Uterus (tissue), 4 donors: ENCODE results near the gene SLC9A5. TPM values are rescaled to one million over a fixed set of nuclear protein-coding genes. Genes with fewer than 3 reads are reported as not detected.

Source experiments
- DNase-seq, 2 donors: peaks; one replicate each; pipeline ENCODE4 v3.0.0-alpha.2; 2019 to 2020
- H3K27ac ChIP-seq, 2 donors: fragments of 200-600 bp; sonication (generic); 1 replicate in 1 of 2; 2 replicates in 1 of 2; pipeline ENCODE4 v1.5.1; 2016 to 2018
- H3K27me3 ChIP-seq, 2 donors: fragments of 200-600 bp; sonication (generic); one replicate each; pipeline ENCODE4 v1.5.1; 2018 to 2019; ENCODE audit warnings: control low read depth in 1 of 2
- H3K36me3 ChIP-seq, 2 donors: fragments of 200-600 bp; sonication (generic); one replicate each; pipeline ENCODE4 v1.5.1; 2019; ENCODE audit warnings: control low read depth in 1 of 2
- H3K4me1 ChIP-seq, 2 donors: fragments of 200-600 bp; sonication (generic); one replicate each; pipeline ENCODE4 v1.5.1; 2018 to 2019; ENCODE audit warnings: control low read depth in 1 of 2
- H3K4me3 ChIP-seq, 2 donors: fragments of 200-600 bp; sonication (generic); 1 replicate in 1 of 2; 2 replicates in 1 of 2; pipeline ENCODE4 v1.5.1; 2018 to 2019; ENCODE audit warnings: mild to moderate bottlenecking in 1 of 2
- H3K9me3 ChIP-seq, 2 donors: fragments of 200-600 bp; sonication (generic); one replicate each; pipeline ENCODE4 v1.5.1; 2019; ENCODE audit warnings: control low read depth in 1 of 2
- CTCF ChIP-seq, 4 experiments: fragments of 200-600 bp in 2 of 4; fragments of 450-650 bp in 2 of 4; sonication (generic) in 2 of 4; IDR thresholded peaks; one replicate each; pipeline ENCODE4 v1.5.1; 2016 to 2019; ENCODE audit warnings: antibody characterized with exemption in 4 of 4, mild to moderate bottlenecking in 2 of 4, moderate library complexity in 1 of 4
- POLR2A ChIP-seq, 2 donors: fragments of 450-650 bp; IDR thresholded peaks; one replicate each; pipeline ENCODE4 v1.6.1; 2016; ENCODE audit warnings: antibody characterized with exemption in 2 of 2, mild to moderate bottlenecking in 1 of 2, moderate library complexity in 1 of 2
- intact Hi-C: fragments of 100-400 bp; cut with DNase I; formaldehyde crosslinking; loops from one replicate; pipeline ENCODE4 v1.15.1; 2023; ENCODE audit warnings: low total_unique reads
- total RNA-seq, 4 donors: library from RNA; depleted of rRNA in 3 of 4; stranded (reverse); fragments of >200 nt in 3 of 4; gene quantifications; one replicate each; pipeline versions ENCODE4 v1.1.0 to v1.2.4, GENCODE V29; 2014 to 2023
- donor health status: DM: yes; HTN: yes; CAD: no.

Gene SLC9A5
- total RNA-seq, 4 donors from 2014 or later: 0.55 to 1.9 (median 1.3) TPM; not detected in 1

- no peak for TF ChIP-seq POLR2A (IDR thresholded peaks at IDR 0.05)
- TF ChIP-seq CTCF (IDR thresholded peaks at IDR 0.05): no peak
- no peaks in the 10 kb centered on the region for H3K27me3 ChIP-seq
- no peaks in the 10 kb centered on the region for H3K36me3 ChIP-seq
- intact Hi-C loops: no loop called here
- H3K4me1 ChIP-seq: peaks cover 0 to 5% of the 10 kb centered on the region in 2 donors
- DNase-seq: no peak
- no peak overlapping the region for H3K27ac ChIP-seq
- H3K4me3 ChIP-seq: no peak overlapping the region
- H3K9me3 ChIP-seq: no peaks in the 10 kb centered on the region
Observed at GRCh38 chr16:67281536-67282446, 33.0 kb downstream of the SLC9A5 start.

- H3K4me1 ChIP-seq: peaks cover 0 to 5% of the 10 kb centered on the region in 2 donors
- intact Hi-C loops: no loop called here
- H3K27ac ChIP-seq: no peak overlapping the region
- H3K9me3 ChIP-seq: no peaks in the 10 kb centered on the region
- no peaks in the 10 kb centered on the region for H3K27me3 ChIP-seq
- no peak overlapping the region for H3K4me3 ChIP-seq
- TF ChIP-seq CTCF (IDR thresholded peaks at IDR 0.05) (no peak), POLR2A (IDR thresholded peaks at IDR 0.05) (no peak)
- DNase-seq: no peak
- H3K36me3 ChIP-seq: no peaks in the 10 kb centered on the region
Observed at GRCh38 chr16:67282447-67282805, 33.6 kb downstream of the SLC9A5 start.

DNA sequence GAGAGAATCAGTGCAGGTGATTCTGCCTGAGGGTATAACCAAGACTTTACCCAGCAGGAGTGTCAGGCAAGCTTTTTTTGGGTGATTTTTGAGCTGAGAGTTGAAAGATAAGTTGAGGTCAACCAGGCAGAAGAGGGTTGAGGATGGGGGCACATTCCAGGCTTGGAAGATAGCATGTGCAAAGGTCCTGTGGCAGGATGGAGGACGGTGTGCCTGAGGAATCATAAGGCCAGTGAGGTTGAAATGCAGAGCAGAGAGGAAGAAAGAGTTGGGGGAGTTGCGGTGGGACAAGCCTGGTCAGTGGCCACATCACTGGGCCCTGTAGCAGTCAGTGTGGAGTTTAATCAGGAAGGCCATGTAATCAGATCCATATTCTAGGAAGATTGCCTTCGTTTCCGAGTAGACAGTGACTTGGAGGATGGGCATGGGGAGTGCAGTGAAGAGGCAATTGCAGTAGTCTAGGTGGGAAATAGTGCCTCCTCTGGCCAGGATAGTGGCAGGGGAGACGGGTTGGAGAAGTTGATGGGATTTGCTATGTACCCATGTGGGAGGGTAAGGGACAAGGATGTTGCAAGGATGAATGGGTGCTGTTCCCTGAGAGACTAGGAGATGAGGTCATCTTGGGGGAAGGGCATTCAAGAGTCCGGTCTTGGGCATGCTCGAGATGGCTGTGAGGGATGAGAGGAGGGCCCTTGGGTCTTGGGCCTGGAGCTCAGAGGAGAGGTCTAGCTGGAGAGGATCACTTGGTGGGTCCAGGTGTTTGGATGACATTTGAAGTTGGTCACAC is 34.5 kb downstream of the SLC9A5 start:
- intact Hi-C loops: no loop called here
- H3K9me3 ChIP-seq: no peaks in the 10 kb centered on the region
- H3K27me3 ChIP-seq: no peaks in the 10 kb centered on the region
- H3K4me3 ChIP-seq: no peak overlapping the region
- no peak for TF ChIP-seq POLR2A (IDR thresholded peaks at IDR 0.05)
- TF ChIP-seq CTCF (IDR thresholded peaks at IDR 0.05): no peak
- no peak for DNase-seq
- no peaks in the 10 kb centered on the region for H3K36me3 ChIP-seq
- no peak overlapping the region for H3K27ac ChIP-seq
- H3K4me1 ChIP-seq: peaks cover 0 to 4% of the 10 kb centered on the region in 2 donors

DNA sequence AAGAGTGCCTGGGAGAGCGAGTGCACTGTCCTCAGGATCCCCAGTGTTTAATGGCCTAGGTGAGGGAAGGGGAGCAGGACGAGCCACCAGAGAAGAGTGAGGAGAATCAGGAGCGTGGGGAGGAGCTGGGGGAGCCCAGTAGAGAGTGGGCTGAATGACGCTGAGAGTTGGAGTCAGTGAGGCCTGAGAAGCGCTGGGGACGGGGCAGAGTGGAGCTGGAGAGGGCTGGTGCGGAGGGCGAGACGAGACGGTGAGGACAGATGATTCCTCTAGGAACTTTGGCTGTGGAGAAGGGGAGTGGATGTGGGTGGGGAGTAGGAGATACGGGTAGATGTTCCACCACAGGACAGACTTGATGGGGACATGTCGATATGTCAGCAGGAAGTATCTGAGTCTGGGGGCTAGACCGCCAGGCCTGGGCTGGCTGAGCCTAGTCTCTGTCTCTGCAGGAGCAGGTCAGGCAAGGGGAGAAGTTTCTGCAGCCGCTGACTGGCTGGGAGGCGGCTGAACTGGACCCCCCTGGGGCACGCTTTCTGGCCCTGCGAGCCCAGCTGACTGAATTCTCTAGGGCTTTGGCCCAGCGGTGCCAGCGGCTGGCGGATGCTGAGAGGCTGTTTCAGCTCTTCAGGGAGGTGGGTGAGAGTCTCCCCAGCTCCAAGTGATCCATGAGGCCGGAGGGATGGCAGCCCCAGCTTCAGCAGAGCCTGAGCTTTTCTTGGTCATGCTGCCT is 35.2 kb downstream of the SLC9A5 start:
- Histone ChIP-seq H3K9me3 (no peaks in the 10 kb centered on the region), H3K4me1 (no peaks in the 10 kb centered on the region), H3K4me3 (no peak overlapping the region), H3K27me3 (no peaks in the 10 kb centered on the region), H3K27ac (no peak overlapping the region), H3K36me3 (no peaks in the 10 kb centered on the region)
- intact Hi-C loops: no loop called here
- TF ChIP-seq CTCF (IDR thresholded peaks at IDR 0.05): no peak
- no peak for TF ChIP-seq POLR2A (IDR thresholded peaks at IDR 0.05)
- DNase-seq: no peak
